HUES64 (cell line): ENCODE results near the gene CTSV.
"Not testable (repeated sequence)": the region's sequence is repeated elsewhere in the genome, so short reads cannot be mapped to it uniquely, and the experiment has no call there.

Experiments
- H3K27ac ChIP-seq: 2 replicates; pipeline ENCODE4 v1.7.0; 2013; ENCODE audit warnings: low read depth, low read length, inconsistent platforms
- H3K27me3 ChIP-seq: 2 replicates; pipeline ENCODE4 v1.6.1; 2013; ENCODE audit warnings: mild to moderate bottlenecking, low read length; ENCODE audit not compliant: insufficient read depth
- H3K36me3 ChIP-seq: 2 replicates; pipeline ENCODE4 v1.6.1; 2013; ENCODE audit warnings: mild to moderate bottlenecking, low read length; ENCODE audit not compliant: insufficient read depth
- H3K4me1 ChIP-seq: 2 replicates; pipeline ENCODE4 v1.6.1; 2013; ENCODE audit warnings: mild to moderate bottlenecking, low read length, moderate library complexity; ENCODE audit not compliant: insufficient read depth
- H3K4me3 ChIP-seq: 2 replicates; pipeline ENCODE4 v1.5.1; 2013; ENCODE audit warnings: mild to moderate bottlenecking, low read length, moderate library complexity
- H3K9ac ChIP-seq: 2 replicates; pipeline ENCODE4 v1.6.1; 2013; ENCODE audit warnings: mild to moderate bottlenecking, low read depth, low read length
- H3K9me3 ChIP-seq: 2 replicates; pipeline ENCODE4 v1.6.1; 2013; ENCODE audit warnings: low read depth, low read length; ENCODE audit not compliant: insufficient read depth
- WGBS: fragments of 150-250, 120-280 bp; methylation state at CpG from one replicate; pipeline ENCODE4 v1.1.7; 2013; ENCODE audit warnings: missing lambda C conversion rate; 5-methylcytosine and 5-hydroxymethylcytosine counted together

Gene CTSV

GRCh38 chr9:97039514-97039860 lies 545 bp upstream of the CTSV start:
- WGBS: 4% methylated on average over 11 of the region's 12 CpGs
- H3K27ac ChIP-seq: peak overlapping the region; percentile 81

GRCh38 chr9:97023505-97023904 lies 15.4 kb downstream of the CTSV start:
- H3K4me3 ChIP-seq, H3K36me3 ChIP-seq, H3K27me3 ChIP-seq, H3K27ac ChIP-seq, H3K9ac ChIP-seq, H3K4me1 ChIP-seq, H3K9me3 ChIP-seq: not testable (repeated sequence)
- 85% methylated on average over 1 of the region's 1 CpG for WGBS

More at GRCh38 chr9:97039514-97039860, 545 bp upstream of the CTSV start:
- peaks cover 35% of the 10 kb centered on the region for H3K36me3 ChIP-seq
- H3K9me3 ChIP-seq: 0 out of 2 replicates have a peak, but pooled peaks cover 4% of the 10 kb centered on the region
- peak overlapping the region; percentile 82 for H3K9ac ChIP-seq
- H3K4me1 ChIP-seq: peaks cover 10% of the 10 kb centered on the region
- H3K4me3 ChIP-seq: peak overlapping the region; percentile 88
- peaks cover 9% of the 10 kb centered on the region for H3K27me3 ChIP-seq

GRCh38 chr9:97013151-97014132 lies 25.5 kb downstream of the CTSV start:
- 0% methylated on average over 73 of the region's 97 CpGs for WGBS
- Histone ChIP-seq H3K4me3 (peak overlapping the region; percentile 68), H3K27ac (peak overlapping the region; percentile 52; the same call in 1 of the 2 replicates), H3K9ac (peak overlapping the region; percentile 87)
- H3K4me1 ChIP-seq, H3K27me3 ChIP-seq, H3K36me3 ChIP-seq, H3K9me3 ChIP-seq: not testable (repeated sequence)

GRCh38 chr9:97012617-97013016 lies 26.3 kb downstream of the CTSV start:
- H3K36me3 ChIP-seq, H3K9me3 ChIP-seq, H3K27me3 ChIP-seq, H3K4me1 ChIP-seq, H3K27ac ChIP-seq: not testable (repeated sequence)
- Histone ChIP-seq H3K9ac (peak overlapping the region; percentile 87; the same call in 1 of the 2 replicates), H3K4me3 (peak overlapping the region; percentile 68)
- WGBS: 1% methylated on average over 11 of the region's 18 CpGs

- not testable (repeated sequence) for H3K4me1 ChIP-seq, H3K9me3 ChIP-seq, H3K9ac ChIP-seq, H3K36me3 ChIP-seq, H3K27me3 ChIP-seq, H3K4me3 ChIP-seq, H3K27ac ChIP-seq
Measured at GRCh38 chr9:97002195-97002594, 36.7 kb downstream of the CTSV start.

GRCh38 chr9:97001338-97001737 lies 37.6 kb downstream of the CTSV start:
- not testable (repeated sequence) for H3K4me1 ChIP-seq, H3K9me3 ChIP-seq, H3K9ac ChIP-seq, H3K27me3 ChIP-seq, H3K4me3 ChIP-seq, H3K36me3 ChIP-seq, H3K27ac ChIP-seq
- WGBS: no CpG with 5 or more reads among the region's 1 CpG

- WGBS: 85% methylated on average over 1 of the region's 3 CpGs
- not testable (repeated sequence) for H3K36me3 ChIP-seq, H3K9me3 ChIP-seq, H3K27ac ChIP-seq, H3K27me3 ChIP-seq, H3K4me1 ChIP-seq, H3K9ac ChIP-seq, H3K4me3 ChIP-seq
Measured at GRCh38 chr9:97000139-97000787, 38.7 kb downstream of the CTSV start.

- not testable (repeated sequence) for H3K4me1 ChIP-seq, H3K27ac ChIP-seq, H3K9ac ChIP-seq, H3K9me3 ChIP-seq, H3K27me3 ChIP-seq, H3K4me3 ChIP-seq, H3K36me3 ChIP-seq
- no CpG with 5 or more reads among the region's 1 CpG for WGBS
Measured at GRCh38 chr9:96999733-97000132, 39.2 kb downstream of the CTSV start.

GRCh38 chr9:96997009-96997701 lies 41.8 kb downstream of the CTSV start:
- H3K27me3 ChIP-seq, H3K4me3 ChIP-seq, H3K27ac ChIP-seq, H3K9ac ChIP-seq, H3K4me1 ChIP-seq, H3K36me3 ChIP-seq, H3K9me3 ChIP-seq: not testable (repeated sequence)
- 96% methylated on average over 3 of the region's 6 CpGs for WGBS

- H3K4me1 ChIP-seq, H3K9ac ChIP-seq, H3K9me3 ChIP-seq, H3K4me3 ChIP-seq, H3K27ac ChIP-seq, H3K27me3 ChIP-seq, H3K36me3 ChIP-seq: not testable (repeated sequence)
- no CpG with 5 or more reads among the region's 2 CpGs for WGBS
Measured at GRCh38 chr9:96994531-96995016, 44.4 kb downstream of the CTSV start.

- H3K9me3 ChIP-seq, H3K9ac ChIP-seq, H3K36me3 ChIP-seq, H3K4me3 ChIP-seq, H3K27ac ChIP-seq, H3K4me1 ChIP-seq, H3K27me3 ChIP-seq: not testable (repeated sequence)
- no CpG with 5 or more reads among the region's 2 CpGs for WGBS
Measured at GRCh38 chr9:96992303-96992702, 46.6 kb downstream of the CTSV start.
